GM11168 (cell line): ENCODE results near the gene XYLT1.
"Not testable (repeated sequence)": the region's sequence is repeated elsewhere in the genome, so short reads cannot be mapped to it uniquely, and the experiment has no call there.

ENCODE experiments used
- in situ Hi-C: fragments of 300-500 bp; cut with MboI; formaldehyde crosslinking; loops from one replicate; pipeline ENCODE4 v1.12.0; 2022; ENCODE audit warnings: low sequenced_read_pairs; ENCODE audit not compliant: unreplicated experiment

XYLT1 gene

GRCh38 chr16:17345043-17345442 lies 125.7 kb downstream of the XYLT1 start:
- in situ Hi-C loops, result no loop called here

GRCh38 chr16:17343728-17344127 lies 127.0 kb downstream of the XYLT1 start:
- in situ Hi-C loops, result no loop called here

GRCh38 chr16:17343028-17343427 lies 127.7 kb downstream of the XYLT1 start:
- in situ Hi-C loops, result no loop called here

- in situ Hi-C loops, result no loop called here
Measured at GRCh38 chr16:17342031-17342430, 128.7 kb downstream of the XYLT1 start.

GRCh38 chr16:17340804-17341203 lies 130.0 kb downstream of the XYLT1 start:
- in situ Hi-C loops, result no loop called here

- in situ Hi-C loops, result no loop called here
Measured at GRCh38 chr16:17339764-17340541, 130.8 kb downstream of the XYLT1 start.

GRCh38 chr16:17338244-17338643 lies 132.5 kb downstream of the XYLT1 start:
- in situ Hi-C loops, result no loop called here

- in situ Hi-C loops, result no loop called here
Measured at GRCh38 chr16:17336530-17336900, 134.2 kb downstream of the XYLT1 start.

- in situ Hi-C loops, result no loop called here
Measured at GRCh38 chr16:17335826-17336529, 134.8 kb downstream of the XYLT1 start.

GRCh38 chr16:17335406-17335805 lies 135.4 kb downstream of the XYLT1 start:
- in situ Hi-C loops, result not testable (repeated sequence)

- in situ Hi-C loops, result no loop called here
Measured at GRCh38 chr16:17334096-17334495, 136.7 kb downstream of the XYLT1 start.

GRCh38 chr16:17333229-17333628 lies 137.5 kb downstream of the XYLT1 start:
- in situ Hi-C loops, result no loop called here

GRCh38 chr16:17331991-17332390 lies 138.8 kb downstream of the XYLT1 start:
- in situ Hi-C loops, result no loop called here

GRCh38 chr16:17331071-17331607 lies 139.6 kb downstream of the XYLT1 start:
- in situ Hi-C loops, result no loop called here

GRCh38 chr16:17330044-17330443 lies 140.7 kb downstream of the XYLT1 start:
- in situ Hi-C loops, result no loop called here

- in situ Hi-C loops, result no loop called here
Measured at GRCh38 chr16:17329391-17329790, 141.4 kb downstream of the XYLT1 start.

- in situ Hi-C loops, result no loop called here
Measured at GRCh38 chr16:17328932-17329331, 141.8 kb downstream of the XYLT1 start.

GRCh38 chr16:17327664-17328335 lies 143.0 kb downstream of the XYLT1 start:
- in situ Hi-C loops, result no loop called here

GRCh38 chr16:17325476-17326143 lies 145.2 kb downstream of the XYLT1 start:
- in situ Hi-C loops, result no loop called here

GRCh38 chr16:17324451-17324850 lies 146.3 kb downstream of the XYLT1 start:
- in situ Hi-C loops, result no loop called here
